ENCODE data around the gene HHAT.
A peak's percentile ranks its signal among the peaks of the same experiment; 100 is the strongest.
"Not testable (repeated sequence)": the region's sequence is repeated elsewhere in the genome, so short reads cannot be mapped to it uniquely, and the experiment has no call there.

HHAT gene

GRCh38 chr1:210655511-210655910 lies 326.8 kb downstream of the HHAT start:
- no peak for DNase-seq

GRCh38 chr1:210657806-210658205 lies 329.1 kb downstream of the HHAT start:
- no peak for DNase-seq

GRCh38 chr1:210661520-210661919 lies 332.8 kb downstream of the HHAT start:
- not testable (repeated sequence) for DNase-seq

- DNase-seq, result no peak
These were observed 333.8 kb downstream of the HHAT start for GRCh38 chr1:210662291-210663050.

- DNase-seq, result no peak
These were observed 335.2 kb downstream of the HHAT start for GRCh38 chr1:210663730-210664573.

- no peak for DNase-seq
These were observed 341.2 kb downstream of the HHAT start for GRCh38 chr1:210669951-210670350.

DNA sequence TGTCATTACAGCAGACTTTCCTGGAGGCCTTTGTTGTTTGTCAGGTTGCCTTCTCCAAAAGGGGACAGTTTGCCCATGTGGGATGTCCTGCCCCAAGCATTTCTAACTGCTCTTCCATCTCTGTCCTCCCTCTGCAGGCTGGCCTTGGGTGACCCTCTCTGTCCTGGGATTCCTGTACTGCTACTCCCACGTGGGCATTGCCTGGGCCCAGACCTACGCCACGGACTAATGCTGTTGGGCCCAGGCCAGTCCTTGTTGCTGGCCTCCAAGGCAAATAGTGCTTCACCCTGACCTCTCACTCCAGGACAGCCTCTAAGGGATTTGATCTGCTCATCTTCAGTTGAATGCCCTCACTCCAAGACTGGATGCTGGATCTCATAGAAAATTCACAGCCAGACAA lies 345.4 kb downstream of the HHAT start:
- DNase-seq, result no peak

DNA sequence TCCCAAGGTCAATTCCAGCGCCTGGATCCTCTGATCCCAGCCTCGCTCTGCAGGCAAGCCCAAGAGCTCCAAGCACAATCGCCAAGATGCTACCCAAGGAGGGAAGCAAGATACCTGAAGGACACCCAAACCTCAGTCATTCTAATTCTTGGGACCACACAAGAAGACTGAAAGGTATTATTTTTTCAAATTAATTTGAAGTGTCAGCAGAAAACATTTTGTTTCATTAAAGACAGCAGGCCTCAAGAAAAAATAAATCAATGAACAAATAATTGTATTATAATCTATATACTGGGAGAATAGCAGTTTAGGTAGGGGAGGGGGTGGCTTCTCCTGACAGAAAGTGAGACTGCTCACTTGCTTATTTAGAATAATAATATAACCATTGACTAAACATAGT lies 347.8 kb downstream of the HHAT start:
- no peak for DNase-seq

DNA sequence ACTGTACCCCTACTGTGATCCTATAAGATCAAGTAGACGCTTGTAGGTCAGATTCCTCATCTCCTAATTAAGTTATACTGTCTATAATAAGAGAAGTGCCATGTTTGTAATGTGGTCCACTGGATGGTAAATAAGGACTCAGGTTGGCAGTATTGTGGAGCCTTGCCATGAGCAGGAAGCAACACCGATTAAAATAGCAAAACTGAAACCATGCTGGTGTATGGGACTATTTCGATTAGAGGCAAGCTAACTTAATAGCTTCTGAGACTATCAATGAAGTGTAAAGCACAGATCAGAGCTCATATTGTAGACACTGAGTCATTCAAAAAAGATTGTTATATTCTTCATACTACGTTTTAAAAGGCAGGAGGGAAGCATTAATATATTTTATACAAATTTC lies 348.8 kb downstream of the HHAT start:
- no peak for DNase-seq

- DNase-seq, result no peak
These were observed 349.6 kb downstream of the HHAT start for GRCh38 chr1:210678306-210678705.

DNA sequence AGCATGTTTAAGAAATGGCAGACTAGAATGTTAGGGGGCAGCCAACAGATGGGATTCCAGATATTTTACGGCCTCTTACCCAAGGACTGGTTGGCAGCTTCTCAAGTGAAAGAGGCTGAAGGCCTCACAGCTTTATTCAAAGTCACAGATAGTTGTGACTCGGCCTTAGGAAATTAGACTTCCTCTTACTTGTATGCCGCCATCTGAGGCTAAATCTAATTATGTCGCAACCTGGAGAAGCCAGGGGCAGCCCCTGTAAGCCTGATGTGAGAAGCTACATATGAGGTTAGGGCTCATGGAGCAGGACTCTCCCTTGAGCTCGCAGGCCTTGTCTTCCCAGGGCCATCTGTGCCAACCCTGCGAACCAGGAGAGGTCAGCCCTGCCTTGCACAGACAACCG lies 352.5 kb downstream of the HHAT start:
- DNase-seq, result peak; percentile 5

DNA sequence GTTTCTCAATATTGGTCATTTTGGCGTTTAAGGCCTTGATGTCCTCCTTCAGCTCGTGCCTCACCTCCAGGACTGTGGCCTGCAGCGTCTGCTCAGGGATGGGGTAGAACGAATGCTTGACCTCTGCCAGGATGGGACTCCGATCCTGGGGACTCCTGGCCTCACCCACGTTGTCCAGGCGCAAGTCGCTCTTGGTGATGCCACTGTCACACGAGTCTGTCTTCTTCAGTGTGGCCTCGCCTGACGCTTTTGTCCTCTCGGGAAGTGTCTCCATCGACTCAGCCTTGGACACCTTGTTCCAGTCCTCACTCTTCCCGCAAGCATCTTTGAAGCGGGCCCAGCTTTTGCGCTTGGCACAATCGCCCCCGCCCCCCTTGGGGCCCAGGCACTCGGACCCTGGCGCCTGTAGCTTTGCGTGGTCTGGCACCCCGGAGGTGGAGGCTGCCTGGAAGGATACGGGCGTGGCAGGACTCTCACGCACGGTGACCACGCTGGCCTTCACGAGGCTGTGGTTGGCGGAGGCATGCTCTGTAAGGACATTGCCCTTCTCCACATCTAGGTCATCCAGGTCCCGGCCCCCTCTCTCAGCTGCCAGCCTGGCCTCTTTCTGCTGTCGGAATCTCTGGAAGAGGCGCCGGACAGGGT lies 354.8 kb downstream of the HHAT start:
- no peak for DNase-seq

DNA sequence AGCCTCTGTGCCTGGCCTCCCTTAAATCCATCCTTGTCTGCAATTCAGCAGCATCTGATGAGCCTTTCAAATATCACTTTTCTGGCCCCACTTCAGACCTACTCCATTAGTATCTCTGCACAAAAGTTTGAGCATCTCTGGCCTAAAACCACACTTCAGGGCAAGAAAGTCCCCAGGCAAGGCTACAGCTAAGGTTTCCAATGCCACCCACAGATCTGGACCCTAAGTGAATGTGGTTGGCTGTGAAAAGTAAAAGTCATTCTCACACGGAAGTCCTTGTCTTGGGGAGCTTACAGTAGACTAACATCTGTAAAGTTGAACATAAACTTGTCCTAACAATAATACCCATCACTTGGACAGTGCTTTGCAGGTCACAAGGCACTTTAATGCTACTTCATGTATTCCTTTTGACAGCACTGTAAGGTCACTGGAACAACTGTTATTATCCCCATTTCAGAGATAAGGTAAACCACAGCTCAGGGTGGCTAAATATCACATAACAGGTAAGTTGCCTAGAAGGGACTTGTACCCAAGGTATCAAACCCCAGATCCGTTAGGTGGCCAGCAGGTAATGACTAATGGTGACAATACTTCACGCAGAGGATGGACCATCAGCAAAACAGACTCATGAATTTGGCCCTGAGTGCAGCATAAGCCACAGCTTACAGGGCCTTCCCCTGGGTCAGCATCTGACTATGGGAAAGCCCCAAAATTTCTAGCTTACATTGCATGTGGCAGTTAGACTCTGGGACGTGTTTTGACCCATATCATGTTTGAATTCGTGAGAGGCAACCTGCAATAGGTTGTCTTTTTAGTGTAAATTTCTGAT lies 356.0 kb downstream of the HHAT start:
- DNase-seq, result no peak

DNA sequence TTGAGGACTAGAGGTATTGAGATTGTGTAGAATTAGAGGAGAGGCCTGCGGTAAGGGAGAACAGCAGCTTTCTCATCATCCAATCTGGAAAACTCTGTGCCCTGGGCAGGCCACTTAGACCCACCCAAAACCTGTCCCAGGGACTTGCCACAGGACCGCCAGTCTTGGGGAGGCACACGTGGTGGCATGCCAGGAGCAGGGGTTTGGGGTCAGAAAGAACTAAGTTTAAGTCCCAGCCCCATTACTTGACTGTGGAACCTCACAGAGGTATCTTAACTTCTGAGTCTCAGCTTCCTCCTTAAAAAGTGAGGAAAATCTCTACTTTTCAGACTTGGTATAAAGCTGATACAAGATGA lies 356.6 kb downstream of the HHAT start:
- no peak for DNase-seq

- no peak for DNase-seq
These were observed 358.1 kb downstream of the HHAT start for GRCh38 chr1:210686841-210687240.

- no peak for DNase-seq
These were observed 359.0 kb downstream of the HHAT start for GRCh38 chr1:210687582-210688279.

GRCh38 chr1:210688512-210689234 lies 360.0 kb downstream of the HHAT start:
- no peak for DNase-seq

DNA sequence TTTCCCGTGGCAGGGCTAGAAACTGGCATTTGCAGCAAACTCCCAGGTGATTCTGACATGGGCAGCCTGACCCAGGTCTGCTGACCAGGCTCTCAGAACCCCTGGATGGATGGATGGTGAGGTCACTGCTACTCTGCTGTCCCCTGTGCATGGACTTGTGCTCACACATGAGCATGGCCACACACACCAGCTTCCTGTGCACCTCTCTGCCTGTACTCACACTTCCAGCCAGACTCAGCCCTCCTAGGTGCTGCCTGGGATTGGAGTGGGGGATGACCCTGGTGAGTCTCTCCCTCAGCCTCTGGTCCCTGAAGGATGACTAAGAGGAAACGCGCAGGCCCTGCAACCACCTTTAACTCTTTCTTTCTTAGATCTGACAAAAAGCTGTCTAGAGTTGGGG lies 361.1 kb downstream of the HHAT start:
- DNase-seq, result no peak

GRCh38 chr1:210690236-210690635 lies 361.5 kb downstream of the HHAT start:
- no peak for DNase-seq

GRCh38 chr1:210691039-210691610 lies 362.4 kb downstream of the HHAT start:
- DNase-seq, result no peak

DNA sequence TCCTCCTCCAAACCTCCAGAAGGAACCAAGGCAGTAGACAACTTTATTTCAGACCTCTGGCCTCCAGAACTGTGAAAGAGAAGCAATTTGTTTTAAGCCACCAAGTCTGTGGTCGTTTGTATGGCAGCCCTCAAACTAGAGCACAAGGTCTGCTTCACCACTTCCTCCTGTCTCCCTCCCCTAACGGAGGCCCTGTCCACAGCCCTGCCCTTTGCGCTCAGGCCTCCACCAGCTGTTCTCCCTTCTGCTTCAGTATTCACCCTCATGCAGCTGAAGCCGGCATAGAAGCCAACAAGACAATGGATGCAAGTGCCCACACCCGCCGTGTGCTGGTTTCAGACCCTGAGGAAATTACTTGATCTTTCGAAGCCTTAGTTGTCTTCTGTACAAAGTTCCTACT lies 364.1 kb downstream of the HHAT start:
- peak; percentile 2 for DNase-seq

Measured in hematopoietic multipotent progenitor cell treated with erythropoietin and hydrocortisone succinate and interleukin-3 and kit ligand, for 8 days (in vitro differentiated cells).